Mesothelial cell of epicardium (in vitro differentiated cells): ENCODE measurements around the gene WBP1L. TPM values are rescaled to one million over a fixed set of nuclear protein-coding genes. Genes with fewer than 3 reads are reported as not detected.

Source experiments
- DNase-seq, 2 experiments: peaks; one replicate each; pipeline ENCODE4 v3.0.0; 2021; ENCODE audit warnings: low spot score in 2 of 2; ENCODE audit not compliant: unreplicated experiment in 2 of 2
- H3K27ac Mint-ChIP-seq: 2 replicates; pipeline ENCODE4 v1.8.0; 2021; ENCODE audit warnings: mixed read lengths
- H3K27me3 Mint-ChIP-seq: 2 replicates; pipeline ENCODE4 v1.8.0; 2021; ENCODE audit warnings: low read depth, mixed read lengths
- H3K36me3 Mint-ChIP-seq: 2 replicates; pipeline ENCODE4 v1.8.0; 2021; ENCODE audit warnings: mixed read lengths
- H3K4me1 Mint-ChIP-seq: 2 replicates; pipeline ENCODE4 v1.8.0; 2021; ENCODE audit warnings: mixed read lengths
- H3K4me3 Mint-ChIP-seq: 2 replicates; pipeline ENCODE4 v1.8.0; 2021; ENCODE audit warnings: mild to moderate bottlenecking, moderate library complexity, mixed read lengths
- H3K9me3 Mint-ChIP-seq: 2 replicates; pipeline ENCODE4 v1.8.0; 2021; ENCODE audit warnings: mixed read lengths
- CTCF ChIP-seq: fragments of 200-600 bp; sonication (generic); IDR thresholded peaks from one replicate; pipeline ENCODE4 v1.5.0; 2021; ENCODE audit warnings: antibody characterized with exemption; ENCODE audit not compliant: unreplicated experiment
- total RNA-seq: library from RNA; stranded (reverse); gene quantifications from 3 replicates; pipeline ENCODE4 v1.2.1, GENCODE V29; 2021

WBP1L gene
- total RNA-seq, 1 donor from 2014 or later = 56.7 TPM

- TF ChIP-seq CTCF = no peak
- Mint-ChIP-seq H3K9me3 (no peaks in the 10 kb centered on the region), H3K27me3 (no peaks in the 10 kb centered on the region), H3K4me1 (peaks cover 65% of the 10 kb centered on the region), H3K36me3 (no peaks in the 10 kb centered on the region), H3K4me3 (no peak overlapping the region), H3K27ac (peak overlapping the region; percentile 96)
- no peak for DNase-seq
Observed at GRCh38 chr10:102764470-102765161, 20.9 kb downstream of the WBP1L start.

GRCh38 chr10:102765336-102765735 is 21.6 kb downstream of the WBP1L start:
- H3K27ac Mint-ChIP-seq = peak overlapping the region; percentile 96
- no peaks in the 10 kb centered on the region for H3K27me3 Mint-ChIP-seq
- TF ChIP-seq CTCF = no peak
- H3K36me3 Mint-ChIP-seq = no peaks in the 10 kb centered on the region
- no peaks in the 10 kb centered on the region for H3K9me3 Mint-ChIP-seq
- no peak overlapping the region for H3K4me3 Mint-ChIP-seq
- peaks cover 72% of the 10 kb centered on the region for H3K4me1 Mint-ChIP-seq
- no peak for DNase-seq

- Mint-ChIP-seq H3K4me1 (peaks cover 68% of the 10 kb centered on the region), H3K27me3 (no peaks in the 10 kb centered on the region), H3K9me3 (no peaks in the 10 kb centered on the region), H3K36me3 (no peaks in the 10 kb centered on the region), H3K27ac (peak overlapping the region; percentile 84), H3K4me3 (no peak overlapping the region)
- no peak for DNase-seq
- TF ChIP-seq CTCF = no peak
Observed at GRCh38 chr10:102767428-102768160, 23.8 kb downstream of the WBP1L start.

GRCh38 chr10:102769375-102770107 is 25.8 kb downstream of the WBP1L start:
- no peaks in the 10 kb centered on the region for H3K27me3 Mint-ChIP-seq
- no peaks in the 10 kb centered on the region for H3K36me3 Mint-ChIP-seq
- TF ChIP-seq CTCF = no peak
- DNase-seq = no peak
- no peak overlapping the region for H3K4me3 Mint-ChIP-seq
- H3K4me1 Mint-ChIP-seq = peaks cover 67% of the 10 kb centered on the region
- H3K9me3 Mint-ChIP-seq = no peaks in the 10 kb centered on the region
- peak overlapping the region; percentile 86 for H3K27ac Mint-ChIP-seq

GRCh38 chr10:102770108-102770482 is 26.3 kb downstream of the WBP1L start:
- no peak for TF ChIP-seq CTCF
- no peaks in the 10 kb centered on the region for H3K36me3 Mint-ChIP-seq
- no peak overlapping the region for H3K4me3 Mint-ChIP-seq
- peak overlapping the region; percentile 86 for H3K27ac Mint-ChIP-seq
- no peak for DNase-seq
- H3K4me1 Mint-ChIP-seq = peaks cover 65% of the 10 kb centered on the region
- H3K9me3 Mint-ChIP-seq = no peaks in the 10 kb centered on the region
- H3K27me3 Mint-ChIP-seq = no peaks in the 10 kb centered on the region
